AG04449 (cell line): ENCODE results near the gene SLC47A1.
"Not testable (repeated sequence)": the region's sequence is repeated elsewhere in the genome, so short reads cannot be mapped to it uniquely, and the experiment has no call there.

Experiments used
- CTCF ChIA-PET: fragments of 350-600 bp; formaldehyde crosslinking; extraction: SDS; loops from one replicate; lab custom pipeline; 2021; ENCODE audit warnings: antibody characterized with exemption; lab: Yijun Ruan, JAX
- POLR2A ChIA-PET: fragments of 400-600, 350-600 bp; formaldehyde crosslinking; extraction: SDS; loops from one replicate; lab custom pipeline; 2020; ENCODE audit warnings: antibody characterized with exemption, inconsistent platforms; lab: Yijun Ruan, JAX
- DNase-seq: peaks from one replicate; pipeline ENCODE4 v3.0.0-alpha.2; 2010; ENCODE audit warnings: low read depth, low spot score
- H3K4me3 ChIP-seq: 2 replicates; pipeline ENCODE4 v1.5.1; 2011; ENCODE audit warnings: low read depth, mild to moderate bottlenecking, control low read depth, low read length
- CTCF ChIP-seq: IDR thresholded peaks from one replicate; pipeline ENCODE4 v1.5.1; 2011; ENCODE audit warnings: mild to moderate bottlenecking, moderate library complexity, low read length, control low read depth, inconsistent platforms; ENCODE audit not compliant: insufficient read depth; ENCODE audit errors: missing control alignments

The SLC47A1 gene

GRCh38 chr17:19520641-19521040 is 13.0 kb upstream of the SLC47A1 start:
- ChIA-PET POLR2A (no interaction called here), CTCF (interaction anchor here (1.1 to 2.9 kb wide), 2 partner anchors 243 to 247 kb away, joined by 4 to 15 read pairs; no protein-coding TSS in a partner anchor)

GRCh38 chr17:19523690-19524089 is 10.0 kb upstream of the SLC47A1 start:
- CTCF ChIA-PET, result interaction anchor here (1.1 to 2.9 kb wide), 2 partner anchors 238 to 239 kb away, joined by 3 to 15 read pairs; no protein-coding TSS in a partner anchor
- no peak overlapping the region for H3K4me3 ChIP-seq
- POLR2A ChIA-PET, result no interaction called here
- DNase-seq, result no peak
- TF ChIP-seq CTCF, result no peak

More at GRCh38 chr17:19520641-19521040, 13.0 kb upstream of the SLC47A1 start:
- no peak for DNase-seq
- H3K4me3 ChIP-seq, result no peak overlapping the region
- TF ChIP-seq CTCF, result no peak

- H3K4me3 ChIP-seq, POLR2A ChIA-PET, DNase-seq: not testable (repeated sequence)
- CTCF ChIA-PET, result interaction anchor here (1.2 kb wide), 1 partner anchor 145 kb away, joined by 5 read pairs; no protein-coding TSS in a partner anchor
Measured at GRCh38 chr17:19526950-19527349, 6.7 kb upstream of the SLC47A1 start.

DNA sequence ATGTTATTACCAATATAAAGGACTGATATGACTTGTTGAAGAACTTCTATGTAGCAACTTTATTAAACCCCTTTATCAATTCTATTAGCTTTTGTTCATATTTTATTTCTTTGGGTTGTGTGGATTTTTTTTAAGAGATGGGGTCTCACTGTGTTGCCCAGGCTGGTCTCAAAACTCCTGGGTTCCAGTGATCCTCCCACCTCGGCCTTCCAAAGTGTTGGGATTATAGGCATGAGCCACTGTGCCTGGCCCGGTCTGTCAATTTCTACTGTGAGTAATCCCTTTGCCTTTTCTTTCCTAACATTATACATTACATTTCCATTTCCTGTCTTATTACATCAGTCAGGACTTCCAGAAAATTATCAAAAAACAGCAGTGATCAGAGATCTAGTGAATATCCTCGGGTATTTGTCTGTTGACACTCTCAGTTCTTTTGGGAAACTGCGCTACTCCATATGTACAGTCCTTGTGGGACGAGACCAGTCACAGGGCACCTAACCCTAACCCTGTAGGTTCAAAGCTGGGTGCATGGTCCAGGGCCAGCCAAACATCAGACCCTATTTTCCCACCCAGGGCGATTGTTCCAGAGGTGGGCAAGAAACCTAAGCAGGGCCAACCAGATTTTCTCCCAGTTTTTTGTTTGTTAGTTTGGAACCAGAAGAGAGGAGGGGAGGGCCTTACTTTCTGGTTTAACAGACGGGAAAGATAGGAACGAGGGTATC is 1.7 kb upstream of the SLC47A1 start:
- DNase-seq, result no peak
- POLR2A ChIA-PET, result no interaction called here
- no peak overlapping the region for H3K4me3 ChIP-seq
- TF ChIP-seq CTCF, result no peak
- CTCF ChIA-PET, result interaction anchor here (0.7 kb wide), 1 partner anchor 19 kb away, joined by 3 read pairs; no protein-coding TSS in a partner anchor

DNA sequence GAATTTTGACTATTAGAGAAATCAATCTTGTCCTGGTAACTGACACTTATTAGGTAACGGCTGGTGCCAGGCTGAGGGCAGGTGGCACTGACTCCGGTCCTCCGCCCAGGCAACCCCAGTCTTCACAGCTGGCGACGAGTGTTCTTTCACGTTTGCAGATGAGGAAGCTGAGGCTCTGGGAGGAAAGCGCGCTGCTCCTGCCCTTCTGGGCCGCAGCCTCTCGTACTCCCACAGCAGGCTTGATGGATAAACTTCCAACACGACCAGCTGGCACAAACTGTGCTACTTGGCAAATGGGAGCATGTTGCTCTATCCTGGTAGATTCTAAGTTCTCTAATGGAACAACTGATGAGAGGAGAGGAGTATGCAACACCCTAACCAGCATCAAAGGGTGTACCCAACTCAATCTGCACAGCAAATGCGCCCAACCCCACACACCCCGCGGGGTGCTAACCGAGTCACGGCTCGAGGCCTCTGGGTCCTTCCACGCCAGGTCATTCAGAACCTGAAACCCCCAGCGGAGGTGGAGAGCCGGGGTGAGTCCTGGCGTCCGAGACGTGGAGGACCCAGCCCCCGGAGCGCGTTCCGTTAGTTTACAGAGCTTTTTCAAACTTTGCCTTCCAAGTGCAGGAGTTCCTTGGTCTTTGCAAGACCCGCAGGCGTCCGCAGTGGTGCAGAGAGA is 477 bp upstream of the SLC47A1 start:
- no peak for DNase-seq
- ChIA-PET CTCF (interaction anchor here (1.0 to 2.1 kb wide), 3 partner anchors 16 to 170 kb away, joined by 5 to 6 read pairs (median 5); partner anchors contain the start of gene B9D1), POLR2A (no interaction called here)
- H3K4me3 ChIP-seq, result peak overlapping the region; percentile 15; the same call in 1 of the 2 replicates
- TF ChIP-seq CTCF, result no peak

- CTCF ChIA-PET, result interaction anchor here (0.8 to 2.1 kb wide), 4 partner anchors 14 to 228 kb away, joined by 3 to 5 read pairs (median 3); partner anchors contain the start of gene B9D1
- DNase-seq, result no peak
- POLR2A ChIA-PET, result no interaction called here
- TF ChIP-seq CTCF, result no peak
- H3K4me3 ChIP-seq, result no peak overlapping the region
Measured at GRCh38 chr17:19534562-19535149, 1.0 kb downstream of the SLC47A1 start.
